Activated gamma-delta T cell treated with anti-CD3 and anti-CD28 coated beads, Interleukin-2, amount 50 U/mL, for 16 hours (primary cell): ENCODE results near the gene GADL1.

Source experiments
- DNase-seq: peaks from one replicate; pipeline ENCODE4 v3.0.0-alpha.2; 2020; ENCODE audit warnings: low read depth

GADL1 gene

DNA sequence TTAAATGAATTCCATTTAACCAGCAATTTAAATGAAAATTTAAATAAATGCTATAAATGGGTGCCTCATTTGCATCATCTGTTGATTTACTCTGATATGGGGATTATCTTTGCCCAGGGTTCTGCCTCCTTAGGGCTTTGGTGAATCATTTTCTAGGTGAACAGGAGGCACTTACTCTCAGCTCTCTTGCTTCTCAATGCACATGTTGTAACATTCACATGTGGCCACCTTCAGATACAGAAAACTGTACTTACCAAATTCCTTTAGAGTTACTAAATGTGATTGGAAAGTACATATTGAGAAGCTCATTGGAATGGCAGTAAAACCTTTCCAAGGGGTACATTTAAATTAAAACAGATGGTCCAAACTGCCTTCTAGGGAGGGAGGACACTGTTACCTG is 20.8 kb downstream of the GADL1 start:
- no peak for DNase-seq

GRCh38 chr3:30872879-30873278 is 21.6 kb downstream of the GADL1 start:
- DNase-seq = no peak

DNA sequence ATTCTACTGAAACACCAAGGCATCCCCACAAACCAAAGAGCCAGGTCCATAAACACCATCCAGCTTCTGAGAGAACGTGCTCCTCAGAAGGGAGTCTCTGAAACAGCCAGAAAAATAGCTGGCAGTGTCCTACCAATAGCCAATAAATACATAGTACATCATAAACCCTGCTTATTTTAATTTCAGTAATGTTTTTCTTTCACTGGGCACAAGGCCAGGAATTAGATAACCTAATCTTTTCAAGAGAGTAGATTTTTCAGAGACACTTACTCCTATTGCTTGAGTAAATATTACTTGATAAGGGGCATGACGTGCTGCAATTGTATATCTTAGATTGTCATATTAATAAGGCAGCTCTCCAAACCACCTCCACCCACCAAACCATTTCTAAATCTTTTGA is 22.7 kb downstream of the GADL1 start:
- DNase-seq = no peak

DNA sequence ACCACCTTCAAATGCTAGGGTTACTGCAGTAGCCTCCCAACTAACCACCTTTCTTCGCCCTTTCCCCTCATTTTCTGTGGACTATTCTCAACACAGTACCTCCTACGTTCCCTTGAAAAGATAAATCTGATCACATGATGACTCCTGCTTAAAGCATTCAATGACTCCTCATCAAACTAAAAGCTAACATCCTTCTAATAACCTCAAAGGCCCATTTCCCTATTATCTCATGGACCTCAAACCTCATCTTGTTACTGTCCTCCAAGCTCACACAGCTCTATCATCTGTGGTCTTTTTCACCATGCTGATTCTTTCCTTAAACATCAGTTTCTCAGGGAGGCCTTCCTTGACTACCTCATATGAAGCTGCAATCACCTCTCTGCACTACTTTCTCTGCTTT is 29.6 kb downstream of the GADL1 start:
- DNase-seq = no peak

DNA sequence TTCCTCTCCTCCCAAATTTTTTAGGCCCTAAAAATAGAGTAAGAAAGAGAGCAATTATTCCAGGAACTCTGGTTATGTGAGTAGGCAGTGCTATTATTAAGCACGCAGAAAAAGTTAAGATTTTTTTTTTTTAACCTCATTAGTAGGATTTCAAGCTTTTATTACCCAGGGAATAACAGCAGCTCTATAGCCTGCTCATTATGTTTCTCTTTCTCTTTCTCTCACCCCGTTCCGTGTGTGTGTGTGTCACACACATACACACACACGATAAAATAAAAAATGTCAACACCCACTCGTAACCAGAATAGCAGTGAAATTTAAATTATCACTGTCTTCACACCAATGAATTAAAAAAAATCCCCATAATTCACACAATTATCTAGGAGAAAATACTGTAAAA is 30.3 kb downstream of the GADL1 start:
- DNase-seq = no peak

GRCh38 chr3:30862004-30862403 is 32.5 kb downstream of the GADL1 start:
- DNase-seq = no peak

DNA sequence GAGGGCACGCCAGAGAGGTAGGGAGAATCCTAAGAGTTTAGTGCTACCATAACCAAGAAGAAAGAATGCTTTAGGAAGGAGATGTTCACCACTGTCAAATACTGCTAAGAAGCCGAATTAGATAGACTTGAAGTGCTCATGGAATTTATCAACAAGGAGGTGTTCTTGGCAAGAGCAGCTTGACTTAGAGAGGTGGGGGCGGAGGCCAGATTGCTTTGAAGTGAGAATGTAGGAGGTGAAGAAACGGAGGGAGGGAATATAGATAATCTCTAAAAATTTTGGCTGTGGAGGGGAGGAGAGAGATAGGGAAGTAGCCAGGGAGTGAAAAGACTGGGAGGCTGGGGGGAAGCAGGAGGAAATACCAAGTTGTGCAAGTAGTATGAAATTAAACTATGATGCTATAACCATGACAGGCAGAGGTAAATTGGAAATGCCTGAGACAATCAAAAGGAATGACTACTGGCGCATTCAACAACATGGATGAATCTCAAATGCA is 35.5 kb downstream of the GADL1 start:
- DNase-seq = no peak

GRCh38 chr3:30855400-30856292 is 38.8 kb downstream of the GADL1 start:
- no peak for DNase-seq

DNA sequence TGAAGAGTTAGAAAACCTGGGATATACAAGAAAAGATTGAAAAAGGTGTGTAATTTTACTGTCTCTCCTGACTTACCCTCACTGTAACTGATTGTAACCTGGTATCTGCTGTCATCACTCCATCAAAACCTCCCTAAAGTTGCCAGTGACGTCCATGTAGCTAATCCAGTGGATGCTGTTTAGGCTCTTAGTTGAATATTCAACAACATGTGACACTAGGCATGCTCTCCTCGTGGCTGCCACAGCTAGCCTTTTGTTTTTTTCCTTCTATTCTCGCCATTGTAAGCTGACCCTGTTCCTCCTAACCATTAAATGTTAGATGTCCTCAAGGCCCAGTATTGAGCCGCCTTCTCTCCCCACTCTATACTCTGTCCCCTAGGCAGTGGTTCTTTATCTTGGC is 41.6 kb downstream of the GADL1 start:
- DNase-seq = no peak

- DNase-seq = no peak
Measured at GRCh38 chr3:30848087-30848779, 46.2 kb downstream of the GADL1 start.

GRCh38 chr3:30847592-30847991 is 46.9 kb downstream of the GADL1 start:
- DNase-seq = no peak

DNA sequence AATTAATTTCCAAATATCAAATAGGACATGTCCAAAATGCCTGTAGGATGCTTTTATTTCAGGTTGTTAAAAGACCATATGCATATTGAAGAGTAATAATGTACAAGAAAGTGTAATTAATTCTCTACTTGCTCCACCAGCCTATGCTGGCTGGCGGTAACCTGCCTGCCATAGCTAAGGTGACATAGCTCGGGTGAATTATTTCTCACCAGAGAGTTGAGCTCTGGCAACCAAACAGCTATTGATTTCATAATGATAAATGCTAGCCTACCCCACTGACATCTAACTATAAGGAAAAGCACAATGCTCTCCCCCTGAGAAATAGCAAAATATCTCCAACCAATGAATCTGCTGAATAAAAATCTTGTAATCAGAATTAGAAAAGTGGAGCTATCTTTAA is 48.9 kb downstream of the GADL1 start:
- no peak for DNase-seq

DNA sequence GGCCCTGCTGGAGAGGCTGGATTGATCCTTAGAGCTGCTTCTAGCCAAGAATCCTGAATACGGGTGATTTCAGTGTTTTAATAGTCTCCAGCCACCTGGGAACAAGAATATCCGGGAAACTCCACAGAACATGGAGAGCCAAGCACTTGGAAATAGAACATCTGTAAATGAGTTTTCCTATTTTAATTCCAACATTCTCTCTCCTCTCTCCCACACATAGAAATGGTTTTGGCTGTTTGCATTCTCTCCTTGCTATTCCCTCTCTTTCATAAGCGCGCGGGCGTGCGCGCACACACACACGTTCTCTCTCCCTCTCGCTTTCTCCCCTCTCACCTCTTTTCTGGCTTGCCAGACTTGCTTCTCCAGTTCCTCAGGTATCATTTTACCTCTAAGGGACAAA is 50.6 kb downstream of the GADL1 start:
- DNase-seq = no peak

DNA sequence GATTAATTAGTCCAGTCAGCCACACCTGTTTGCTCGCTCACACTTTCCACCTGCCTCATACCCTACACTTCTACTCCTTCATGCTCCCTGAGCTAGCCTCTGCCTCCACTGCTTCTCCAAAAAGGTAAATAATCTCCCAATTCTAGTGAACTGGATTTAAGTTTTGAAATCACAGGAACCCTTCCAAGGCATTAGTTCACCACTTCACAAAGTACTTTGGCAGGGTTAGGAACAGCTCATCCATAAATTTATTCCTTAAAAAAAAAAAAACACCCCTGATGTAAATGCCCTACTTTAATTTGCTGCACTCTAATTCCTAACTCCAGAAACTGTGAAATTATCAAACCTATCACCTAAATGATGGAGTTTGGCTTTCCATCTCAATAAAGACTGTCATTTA is 58.3 kb downstream of the GADL1 start:
- no peak for DNase-seq

DNA sequence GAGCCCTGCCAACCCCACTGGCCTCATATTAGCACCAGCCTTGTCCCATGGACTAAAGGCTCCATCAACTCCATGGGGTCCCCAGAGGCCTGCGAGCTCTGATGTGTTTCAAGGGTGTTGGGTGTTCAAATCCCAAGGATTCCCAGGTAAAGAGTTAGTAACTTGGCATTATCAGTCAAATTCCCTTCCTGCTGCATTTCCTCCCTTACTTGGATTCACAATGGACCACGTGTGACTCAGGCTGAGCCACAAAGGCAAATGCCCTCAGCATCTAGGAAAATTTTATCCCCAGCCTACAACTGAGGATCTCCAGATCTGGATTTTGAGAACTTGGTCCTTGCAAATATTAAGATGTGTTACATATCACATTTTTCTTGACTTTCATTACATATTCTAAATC is 58.8 kb downstream of the GADL1 start:
- DNase-seq = no peak

- DNase-seq = no peak
Measured at GRCh38 chr3:30832961-30833575, 61.4 kb downstream of the GADL1 start.

DNA sequence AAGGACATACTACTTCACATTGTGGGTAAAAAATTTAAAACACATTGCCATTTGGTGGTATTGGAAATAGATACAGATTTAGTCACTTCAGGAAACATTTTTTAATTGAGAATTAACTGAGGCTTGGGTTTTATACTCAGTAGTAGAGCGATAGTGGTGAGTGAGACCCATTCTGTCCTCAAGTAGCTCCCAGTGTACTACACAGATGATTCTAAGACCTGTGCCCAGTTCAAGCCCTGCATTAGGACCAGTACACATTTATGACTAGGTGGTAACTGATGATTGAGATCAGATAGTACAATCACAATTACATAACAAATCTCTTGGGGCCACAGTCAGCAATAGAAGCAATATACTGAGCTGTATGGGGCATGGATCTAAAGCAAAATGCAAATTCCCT is 67.4 kb downstream of the GADL1 start:
- no peak for DNase-seq

DNA sequence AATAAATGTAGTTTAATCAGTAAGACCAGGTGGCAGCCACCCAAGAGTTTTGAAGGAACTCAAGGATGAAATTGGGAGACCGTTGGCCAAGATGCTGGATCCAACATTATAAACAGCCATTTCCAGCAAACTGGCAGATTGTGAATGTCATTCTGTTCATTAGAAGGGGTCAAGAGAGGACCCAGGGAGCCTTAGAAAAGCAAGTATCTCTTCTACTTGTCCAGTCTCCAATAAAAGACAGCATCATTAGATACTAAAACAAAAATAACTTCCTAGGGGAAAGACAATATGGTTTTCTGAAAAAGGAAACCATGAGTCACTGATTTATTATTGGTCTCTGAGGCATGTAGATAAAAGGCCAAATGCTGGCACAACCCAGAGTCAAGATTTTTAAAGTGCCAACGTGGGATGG is 67.9 kb downstream of the GADL1 start:
- DNase-seq = no peak

GRCh38 chr3:30819067-30819798 is 75.2 kb downstream of the GADL1 start:
- no peak for DNase-seq

DNA sequence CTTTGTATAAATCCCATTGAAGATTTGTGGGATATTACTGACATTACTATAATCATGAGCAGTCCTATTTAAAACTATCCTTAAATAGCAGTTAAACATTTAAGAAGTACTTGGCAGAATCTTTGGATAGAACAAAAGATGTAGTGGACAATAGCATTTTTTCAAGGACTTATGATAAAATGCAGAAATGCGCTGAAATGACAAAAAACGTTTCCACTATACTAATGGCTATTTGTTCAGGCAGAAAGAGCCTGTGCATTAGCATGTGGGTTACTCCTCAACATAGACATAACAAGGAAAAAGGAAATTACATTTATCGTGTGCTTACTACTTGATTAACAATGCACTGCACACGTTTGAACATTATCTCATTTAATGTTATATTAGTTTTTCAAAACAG is 80.7 kb downstream of the GADL1 start:
- no peak for DNase-seq

- no peak for DNase-seq
Measured at GRCh38 chr3:30811151-30811795, 83.2 kb downstream of the GADL1 start.

DNA sequence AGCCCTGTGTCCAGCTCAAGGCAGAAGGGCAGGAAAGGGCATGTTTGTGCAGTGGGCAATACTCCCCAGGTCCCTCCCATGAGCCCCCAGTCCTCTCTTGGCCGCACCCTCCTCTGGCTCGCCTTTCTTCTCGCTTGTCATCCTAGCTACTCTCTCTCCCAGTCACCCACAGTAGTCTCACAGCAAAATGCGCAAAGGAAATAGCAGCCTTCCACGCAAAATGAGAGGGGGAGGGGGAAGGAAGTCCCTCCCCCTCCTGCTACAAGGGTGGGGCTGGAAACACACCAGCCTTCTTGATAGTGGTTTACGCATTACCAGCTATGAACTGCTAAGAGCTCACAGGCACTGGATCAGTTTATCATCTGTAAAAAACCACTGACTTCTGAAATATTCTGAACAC is 83.8 kb downstream of the GADL1 start:
- no peak for DNase-seq
